Osteoblast (primary cell): ENCODE measurements around the gene TMIGD2. TPM values are rescaled to one million over a fixed set of nuclear protein-coding genes. Genes with fewer than 3 reads are reported as not detected.
"Not testable (repeated sequence)": the region's sequence is repeated elsewhere in the genome, so short reads cannot be mapped to it uniquely, and the experiment has no call there.

Experiments
- DNase-seq: peaks from one replicate; pipeline ENCODE4 v3.0.0; 2011; ENCODE audit warnings: low spot score, mixed read lengths; ENCODE audit not compliant: insufficient read length; ENCODE audit errors: missing footprints
- H2AFZ ChIP-seq: 2 replicates; pipeline ENCODE4 v1.6.0; 2011; ENCODE audit warnings: mild to moderate bottlenecking, low read length
- H3K27ac ChIP-seq: 2 replicates; pipeline ENCODE4 v1.5.1; 2011; ENCODE audit warnings: mild to moderate bottlenecking, low read depth, low read length, moderate library complexity
- H3K27me3 ChIP-seq: 2 replicates; pipeline ENCODE4 v1.6.0; 2012; ENCODE audit warnings: mild to moderate bottlenecking, control low read depth, inconsistent platforms, low read length, moderate library complexity; ENCODE audit not compliant: insufficient read depth
- H3K36me3 ChIP-seq: 2 replicates; pipeline ENCODE4 v1.5.1; 2011; ENCODE audit warnings: mild to moderate bottlenecking, low read length, control low read depth, moderate library complexity; ENCODE audit not compliant: insufficient read depth
- H3K4me1 ChIP-seq: 2 replicates; pipeline ENCODE4 v1.5.1; 2011; ENCODE audit warnings: mild to moderate bottlenecking, low read length, control low read depth, moderate library complexity; ENCODE audit not compliant: insufficient read depth
- H3K4me2 ChIP-seq: 2 replicates; pipeline ENCODE4 v1.6.0; 2011; ENCODE audit warnings: mild to moderate bottlenecking, low read length; ENCODE audit not compliant: insufficient read depth
- H3K4me3 ChIP-seq: fragments of 200-600 bp; sonication (generic); 3 replicates; pipeline ENCODE4 v1.5.1; 2012; ENCODE audit warnings: mild to moderate bottlenecking, low read length, inconsistent platforms; ENCODE audit not compliant: insufficient read depth
- H3K79me2 ChIP-seq: 2 replicates; pipeline ENCODE4 v1.6.0; 2012; ENCODE audit warnings: mild to moderate bottlenecking, low read length, control low read depth, inconsistent platforms; ENCODE audit not compliant: insufficient read depth
- H3K9me3 ChIP-seq: 2 replicates; pipeline ENCODE4 v1.5.1; 2011; ENCODE audit warnings: low read depth, low read length, control low read depth
- H4K20me1 ChIP-seq: 2 replicates; pipeline ENCODE4 v1.6.0; 2012; ENCODE audit warnings: mild to moderate bottlenecking, low read length, control low read depth; ENCODE audit not compliant: insufficient read depth
- total RNA-seq: library from RNA; depleted of rRNA; stranded (reverse); fragments of >200 nt; gene quantifications from 2 replicates; pipeline ENCODE4 v1.2.3, GENCODE V29; 2012
- TF ChIP-seq, protein P1 (sequence below): IDR thresholded peaks from 2 replicates; pipeline ENCODE4 v1.5.1; 2011; ENCODE audit warnings: mild to moderate bottlenecking, low read depth, low read length, moderate library complexity; ENCODE audit errors: extremely low read depth

The TMIGD2 gene
- total RNA-seq, 1 donor, result not detected

DNA sequence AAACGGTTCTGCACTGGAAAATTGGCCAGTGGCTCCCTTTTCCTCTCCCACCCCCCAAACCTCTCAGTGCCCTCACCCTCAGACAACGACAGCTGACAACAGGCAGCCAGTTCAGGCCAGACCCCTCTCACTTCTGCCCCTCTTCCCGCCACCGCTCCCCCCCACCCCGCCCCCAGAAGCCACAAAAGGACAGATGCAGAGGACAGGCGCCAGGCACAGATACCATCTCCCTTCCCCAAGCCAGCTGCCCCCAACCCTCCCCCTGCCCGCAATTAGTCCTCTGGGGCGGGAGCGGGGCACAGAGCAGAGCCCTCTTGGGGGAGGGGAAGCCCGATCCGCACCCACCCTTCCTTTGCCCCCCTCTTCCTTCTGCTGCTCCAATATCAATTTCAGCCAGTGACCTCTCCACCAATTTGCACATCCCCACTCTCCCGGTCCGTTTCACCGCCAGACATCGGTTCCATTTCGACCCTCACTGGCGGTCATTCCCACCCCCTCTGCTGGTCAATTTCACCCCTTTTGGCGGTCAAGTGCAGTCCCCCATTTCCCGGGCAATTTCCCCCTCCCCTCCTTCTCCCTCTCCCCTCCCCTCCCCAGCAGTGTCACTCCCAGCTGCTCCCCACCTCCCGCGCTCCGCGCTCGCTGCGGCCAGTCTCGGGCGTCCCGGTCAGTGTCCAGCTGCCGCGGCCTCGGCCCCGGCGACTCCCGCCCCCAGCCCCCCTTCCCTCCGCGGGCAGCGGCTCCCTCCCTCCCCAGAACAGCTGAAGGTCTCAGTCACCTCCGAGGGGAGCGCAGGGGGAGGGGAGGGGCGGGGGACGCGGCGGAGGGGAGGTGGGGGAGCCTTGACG lies 23.5 kb downstream of the TMIGD2 start, which contains the start of gene SHD:
Gene SHD (plus strand): TSS at position 848 of the 848 bp plus-strand sequence. CDS start 798 bp downstream, outside the sequence.
- H3K4me3 ChIP-seq, result no peak within 1 kb of the TSS
- H3K36me3 ChIP-seq, result no peaks in the 10 kb centered on the region

DNA sequence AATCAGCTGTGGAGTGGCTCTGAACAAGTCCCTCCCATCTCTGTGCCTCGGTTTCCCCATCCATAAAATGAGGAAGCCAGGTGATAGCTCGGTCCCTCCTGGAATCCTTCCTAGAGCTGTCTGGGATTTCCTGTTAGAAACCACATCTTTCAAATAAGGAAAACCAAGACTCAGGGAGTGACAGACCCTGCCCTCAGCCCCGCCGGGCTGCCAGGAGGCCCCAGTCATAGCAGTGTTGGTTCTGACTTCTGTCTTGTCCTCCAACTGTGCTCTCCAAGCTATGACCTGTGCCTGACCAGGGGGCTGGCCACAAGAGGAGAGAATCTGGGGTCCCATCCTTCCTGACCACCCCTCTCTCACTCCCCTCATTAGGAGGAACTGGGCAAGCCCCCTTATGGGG lies 24.2 kb downstream of the TMIGD2 start:
- DNase-seq, result peak; percentile 68
- Histone ChIP-seq H3K4me3 (no peak overlapping the region), H3K4me1 (no peaks in the 10 kb centered on the region), H4K20me1 (no peaks in the 10 kb centered on the region), H3K9me3 (no peaks in the 10 kb centered on the region), H3K27me3 (peaks cover 29% of the 10 kb centered on the region), H3K4me2 (no peak overlapping the region), H3K27ac (no peak overlapping the region), H2AFZ (no peak overlapping the region), H3K36me3 (no peaks in the 10 kb centered on the region), H3K79me2 (no peaks in the 10 kb centered on the region)
- TF ChIP-seq, protein P1, sequence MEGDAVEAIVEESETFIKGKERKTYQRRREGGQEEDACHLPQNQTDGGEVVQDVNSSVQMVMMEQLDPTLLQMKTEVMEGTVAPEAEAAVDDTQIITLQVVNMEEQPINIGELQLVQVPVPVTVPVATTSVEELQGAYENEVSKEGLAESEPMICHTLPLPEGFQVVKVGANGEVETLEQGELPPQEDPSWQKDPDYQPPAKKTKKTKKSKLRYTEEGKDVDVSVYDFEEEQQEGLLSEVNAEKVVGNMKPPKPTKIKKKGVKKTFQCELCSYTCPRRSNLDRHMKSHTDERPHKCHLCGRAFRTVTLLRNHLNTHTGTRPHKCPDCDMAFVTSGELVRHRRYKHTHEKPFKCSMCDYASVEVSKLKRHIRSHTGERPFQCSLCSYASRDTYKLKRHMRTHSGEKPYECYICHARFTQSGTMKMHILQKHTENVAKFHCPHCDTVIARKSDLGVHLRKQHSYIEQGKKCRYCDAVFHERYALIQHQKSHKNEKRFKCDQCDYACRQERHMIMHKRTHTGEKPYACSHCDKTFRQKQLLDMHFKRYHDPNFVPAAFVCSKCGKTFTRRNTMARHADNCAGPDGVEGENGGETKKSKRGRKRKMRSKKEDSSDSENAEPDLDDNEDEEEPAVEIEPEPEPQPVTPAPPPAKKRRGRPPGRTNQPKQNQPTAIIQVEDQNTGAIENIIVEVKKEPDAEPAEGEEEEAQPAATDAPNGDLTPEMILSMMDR, result no peak

More for the DNA sequence above, 23.5 kb downstream of the TMIGD2 start, which contains the start of gene SHD:
- Histone ChIP-seq H3K4me1 (no peaks in the 10 kb centered on the region), H3K9me3 (no peaks in the 10 kb centered on the region), H3K27me3 (peaks cover 32% of the 10 kb centered on the region), H3K4me2 (no peak within 1 kb of the TSS), H3K79me2 (no peaks in the 10 kb centered on the region), H2AFZ (no peak within 1 kb of the TSS), H3K27ac (no peak within 1 kb of the TSS), H4K20me1 (no peaks in the 10 kb centered on the region)
- DNase-seq, result peak; percentile 77
- TF ChIP-seq, protein P1, result no peak

DNA sequence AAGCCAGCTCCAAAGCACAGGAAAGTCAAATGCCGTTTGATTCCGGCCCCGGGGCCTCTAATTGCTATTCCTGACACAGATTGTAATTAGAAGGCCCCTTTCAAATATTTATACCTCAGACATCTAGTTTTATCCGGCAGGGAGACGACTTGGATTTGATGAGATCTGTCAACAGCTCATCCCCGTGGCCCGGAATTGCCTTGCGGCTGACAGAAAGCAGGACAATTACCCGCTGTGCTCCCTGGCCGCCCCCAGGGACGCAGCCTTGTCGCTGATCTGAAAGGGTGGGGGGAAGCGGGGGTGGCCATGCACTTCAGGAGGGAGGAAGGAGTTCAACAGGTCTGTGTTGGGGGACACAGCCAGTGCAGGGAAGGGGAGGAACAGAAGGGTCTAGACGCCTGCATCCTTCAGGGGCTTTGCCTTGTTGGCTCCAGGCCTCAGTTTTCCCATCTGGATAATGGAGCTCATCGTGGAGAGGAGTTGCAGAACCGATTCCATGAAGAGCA lies 24.9 kb downstream of the TMIGD2 start:
- Histone ChIP-seq H4K20me1 (no peaks in the 10 kb centered on the region), H3K79me2 (no peaks in the 10 kb centered on the region), H2AFZ (no peak overlapping the region), H3K4me3 (no peak overlapping the region), H3K27ac (no peak overlapping the region), H3K9me3 (no peaks in the 10 kb centered on the region), H3K36me3 (no peaks in the 10 kb centered on the region), H3K4me2 (no peak overlapping the region), H3K4me1 (no peaks in the 10 kb centered on the region), H3K27me3 (peaks cover 28% of the 10 kb centered on the region)
- TF ChIP-seq, protein P1, result no peak
- DNase-seq, result peak; percentile 86

DNA sequence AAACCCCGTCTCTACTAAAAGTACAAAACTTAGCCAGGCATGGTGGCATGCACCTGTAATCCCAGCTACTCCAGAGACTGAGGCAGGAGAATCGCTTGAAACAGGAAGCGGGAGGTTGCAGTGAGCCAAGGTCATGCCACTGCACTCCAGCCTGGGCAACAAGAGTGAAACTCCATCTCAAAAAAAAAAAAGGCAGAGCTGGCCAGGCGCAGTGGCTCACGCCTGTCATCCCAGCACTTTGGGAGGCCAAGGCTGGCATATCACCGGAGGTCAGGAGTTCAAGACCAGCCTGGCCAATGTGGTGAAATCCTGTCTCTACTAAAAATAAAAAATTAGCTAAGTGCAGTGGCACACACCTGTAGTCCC lies 27.9 kb downstream of the TMIGD2 start:
- H3K9me3 ChIP-seq, H3K4me1 ChIP-seq, H3K36me3 ChIP-seq, DNase-seq, H4K20me1 ChIP-seq, H3K27ac ChIP-seq, H3K79me2 ChIP-seq, H2AFZ ChIP-seq, H3K4me3 ChIP-seq, H3K4me2 ChIP-seq: not testable (repeated sequence)
- H3K27me3 ChIP-seq, result peaks cover 12% of the 10 kb centered on the region
